ENCODE results near the gene TRAPPC10. TPM values are rescaled to one million over a fixed set of nuclear protein-coding genes. Genes with fewer than 3 reads are reported as not detected.

The TRAPPC10 gene
- polyA plus RNA-seq, 1 of the 3 experiments (the other 2 are of a cell fraction) = 17.5 TPM

DNA sequence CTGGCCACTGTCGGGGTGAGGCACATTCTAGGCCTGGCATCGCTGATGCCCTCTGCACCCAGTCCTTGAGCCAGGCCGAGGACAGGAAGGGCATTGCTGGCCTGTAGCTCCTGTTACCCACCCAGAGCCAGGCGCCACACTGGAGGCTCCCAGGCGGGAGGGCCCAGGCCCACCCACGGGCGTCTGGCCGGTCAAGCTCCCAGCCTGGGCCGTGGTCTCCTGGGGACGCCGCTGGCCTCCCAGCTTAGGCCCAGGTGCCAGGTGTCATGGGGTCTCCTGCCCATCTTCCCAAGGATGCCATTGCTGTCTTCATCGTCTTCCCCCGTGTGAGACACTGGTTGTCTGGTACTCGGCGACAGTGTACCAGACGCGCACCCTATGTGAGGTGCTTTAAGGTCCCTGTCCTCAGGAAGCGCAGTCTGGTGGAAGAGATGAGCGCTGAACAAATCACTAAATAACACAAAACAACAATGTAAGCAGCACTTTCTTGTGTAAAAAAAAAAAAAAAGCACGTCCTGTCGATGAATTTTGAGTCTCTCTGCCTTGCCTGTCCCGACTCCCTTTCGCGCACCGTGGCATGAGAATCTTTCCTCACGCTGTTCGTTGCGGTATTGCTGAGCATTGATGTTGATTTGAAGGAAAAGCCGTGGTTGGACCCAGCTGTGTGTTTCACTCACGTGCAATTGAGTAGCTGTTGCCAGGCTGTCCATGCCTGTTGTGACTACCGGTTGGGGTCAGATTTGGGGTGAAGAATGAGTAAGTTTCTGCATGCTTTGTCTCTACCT, 27.0 kb upstream of the TRAPPC10 start:
- H3K27ac ChIP-seq (ENCODE audit: low read depth in 2 of 2, low read length in 1 of 2) = no peak overlapping the region
- ChIA-PET CTCF (interaction anchor here (0.6 to 1.0 kb wide), 2 partner anchors 174 to 304 kb away, joined by 3 to 4 read pairs; no protein-coding TSS in a partner anchor), POLR2A (no interaction called here)
- no peaks in the 10 kb centered on the region for H3K79me2 ChIP-seq (ENCODE audit: insufficient read depth)
- H2AFZ ChIP-seq (ENCODE audit: low read depth) = no peak overlapping the region
- H3K4me2 ChIP-seq = no peak overlapping the region
- no peaks in the 10 kb centered on the region for H3K4me1 ChIP-seq (ENCODE audit: control insufficient read depth in 1 of 2, insufficient read depth in 2 of 2, low read depth in 1 of 2, low read length in 1 of 2)
- peaks cover 6% of the 10 kb centered on the region for H3F3A ChIP-seq (replicated peaks; ENCODE audit: insufficient read depth)
- no peaks in the 10 kb centered on the region for H3K27me3 ChIP-seq (ENCODE audit: insufficient read depth)
- no peaks in the 10 kb centered on the region for H3K9me3 ChIP-seq
- no peak overlapping the region for H3K4me3 ChIP-seq (ENCODE audit: low read depth in 2 of 2, low read length in 1 of 2)
- H3K9me2 ChIP-seq = no peaks in the 10 kb centered on the region
- DNase-seq = peak; percentile 36
- no peak overlapping the region for H3K9ac ChIP-seq
- TF ChIP-seq RCOR1 (IDR thresholded peaks at IDR 0.05; ENCODE audit: low read length) = no peak
- no peak for TF ChIP-seq MAX (IDR thresholded peaks at IDR 0.05; ENCODE audit: low read depth)
- TF ChIP-seq RFX5 (IDR thresholded peaks at IDR 0.05; ENCODE audit: low read length) = no peak
- no peak for TF ChIP-seq NFIC (IDR thresholded peaks at IDR 0.05; ENCODE audit: borderline replicate concordance)
- TF ChIP-seq GABPA (IDR thresholded peaks at IDR 0.05; ENCODE audit: low read depth) = no peak
- TF ChIP-seq CHD2 (IDR thresholded peaks at IDR 0.05; ENCODE audit: low read length, partially characterized antibody) = no peak
- no peak for TF ChIP-seq FOXJ3 (CRISPR knock-in tag; IDR thresholded peaks at IDR 0.05)
- TF ChIP-seq FOXM1 (IDR thresholded peaks at IDR 0.05; ENCODE audit: low read depth) = no peak
- TF ChIP-seq RXRA (IDR thresholded peaks at IDR 0.05; ENCODE audit: borderline replicate concordance, low read depth) = no peak
- no peak for TF ChIP-seq NRF1 (IDR thresholded peaks at IDR 0.05; ENCODE audit: low read depth, low read length)
- TF ChIP-seq, protein P1, sequence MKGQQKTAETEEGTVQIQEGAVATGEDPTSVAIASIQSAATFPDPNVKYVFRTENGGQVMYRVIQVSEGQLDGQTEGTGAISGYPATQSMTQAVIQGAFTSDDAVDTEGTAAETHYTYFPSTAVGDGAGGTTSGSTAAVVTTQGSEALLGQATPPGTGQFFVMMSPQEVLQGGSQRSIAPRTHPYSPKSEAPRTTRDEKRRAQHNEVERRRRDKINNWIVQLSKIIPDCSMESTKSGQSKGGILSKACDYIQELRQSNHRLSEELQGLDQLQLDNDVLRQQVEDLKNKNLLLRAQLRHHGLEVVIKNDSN (IDR thresholded peaks at IDR 0.05; ENCODE audit: borderline replicate concordance, low read depth) = no peak
- no peak for TF ChIP-seq TEAD4 (IDR thresholded peaks at IDR 0.05; ENCODE audit: borderline replicate concordance, insufficient read depth)
- no peak for TF ChIP-seq FOSL2 (IDR thresholded peaks at IDR 0.05; ENCODE audit: borderline replicate concordance, low read depth)
- peaks cover 5 to 33% of the 10 kb centered on the region in 2 experiments for H3K36me3 ChIP-seq (replicated peaks in 1 of 2; ENCODE audit: control insufficient read depth in 1 of 2, insufficient read depth in 2 of 2, low read length in 1 of 2)
- 94% methylated on average over 21 of the region's 31 CpGs for WGBS (ENCODE audit: low lambda C conversion rate)
- H4K20me1 ChIP-seq (ENCODE audit: insufficient read depth) = no peaks in the 10 kb centered on the region

- no peak overlapping the region for H3K9ac ChIP-seq
- WGBS (ENCODE audit: low lambda C conversion rate) = 63% methylated on average over 22 of the region's 22 CpGs
- H3K27ac ChIP-seq (ENCODE audit: low read depth in 2 of 2, low read length in 1 of 2) = no peak overlapping the region
- H3K36me3 ChIP-seq (replicated peaks in 1 of 2; ENCODE audit: control insufficient read depth in 1 of 2, insufficient read depth in 2 of 2, low read length in 1 of 2) = peaks cover 5 to 32% of the 10 kb centered on the region in 2 experiments
- TF ChIP-seq GATA2 (CRISPR knock-in tag; IDR thresholded peaks at IDR 0.05) (no peak), FOSL2 (IDR thresholded peaks at IDR 0.05; ENCODE audit: borderline replicate concordance, low read depth) (no peak)
- DNase-seq = peak; percentile 53
- H3K4me1 ChIP-seq (ENCODE audit: control insufficient read depth in 1 of 2, insufficient read depth in 2 of 2, low read depth in 1 of 2, low read length in 1 of 2) = no peaks in the 10 kb centered on the region
- ChIA-PET POLR2A (no interaction called here), CTCF (interaction anchor here (1.0 kb wide), 1 partner anchor 175 kb away, joined by 4 read pairs; no protein-coding TSS in a partner anchor)
- H3F3A ChIP-seq (replicated peaks; ENCODE audit: insufficient read depth) = peaks cover 6% of the 10 kb centered on the region
- no peak overlapping the region for H3K4me2 ChIP-seq
- H4K20me1 ChIP-seq (ENCODE audit: insufficient read depth) = no peaks in the 10 kb centered on the region
- no peaks in the 10 kb centered on the region for H3K27me3 ChIP-seq (ENCODE audit: insufficient read depth)
- no peaks in the 10 kb centered on the region for H3K79me2 ChIP-seq (ENCODE audit: insufficient read depth)
- H3K4me3 ChIP-seq (ENCODE audit: low read depth in 2 of 2, low read length in 1 of 2) = no peak overlapping the region
- H3K9me2 ChIP-seq = no peaks in the 10 kb centered on the region
- H2AFZ ChIP-seq (ENCODE audit: low read depth) = no peak overlapping the region
- no peaks in the 10 kb centered on the region for H3K9me3 ChIP-seq
Observed at GRCh38 chr21:43985690-43986251, 26.3 kb upstream of the TRAPPC10 start.
